ENCODE results near the gene WNT7B. TPM values are rescaled to one million over a fixed set of nuclear protein-coding genes. Genes with fewer than 3 reads are reported as not detected.

The WNT7B gene
- total and polyA plus RNA-seq, 10 of the 15 experiments (the other 5 are each of a cell fraction or from before 2014, with no cell fraction given): 0.12 TPM; not detected in 9

- ChIA-PET RAD21 (ENCODE audit: unreplicated experiment) (no interaction called here), CTCF (interaction anchor here (0.6 kb wide), 1 partner anchor 260 kb away, joined by 4 read pairs; no protein-coding TSS in a partner anchor), POLR2A (no interaction called here), SMC1A (ENCODE audit: uncharacterized antibody, unreplicated experiment) (no interaction called here)
- H3K9me3 ChIP-seq (replicated peaks; ENCODE audit: control insufficient read depth, insufficient read depth, low read length): no peaks in the 10 kb centered on the region
- H3K4me1 ChIP-seq (ENCODE audit: control insufficient read depth, insufficient read depth, low read length): no peaks in the 10 kb centered on the region
- H3K36me3 ChIP-seq (ENCODE audit: control insufficient read depth in 2 of 2, insufficient read depth in 2 of 2, low read length in 1 of 2): no peaks in the 10 kb centered on the region
- no peak overlapping the region for H2AFZ ChIP-seq (ENCODE audit: control insufficient read depth, low read depth, low read length)
- no peak overlapping the region for H3K27ac ChIP-seq (ENCODE audit: control insufficient read depth, insufficient read depth)
- no peak overlapping the region for H3K9ac ChIP-seq (ENCODE audit: control insufficient read depth, insufficient read depth, low read length)
- intact Hi-C loops (cut with micrococcal nuclease; ENCODE audit: unreplicated experiment): no loop called here
- ATAC-seq (no peak), DNase-seq (ENCODE audit: low read depth, low spot score) (no peak), FAIRE-seq (no peak)
- TF ChIP-seq SMC3 (IDR thresholded peaks at IDR 0.05; ENCODE audit: borderline replicate concordance, low read length) (no peak), HCFC1 (IDR thresholded peaks at IDR 0.05; ENCODE audit: low read length) (no peak), TAF1 (IDR thresholded peaks at IDR 0.05; ENCODE audit: borderline replicate concordance, low read depth, low read length) (no peak)
- no peaks in the 10 kb centered on the region for H4K20me1 ChIP-seq (ENCODE audit: control insufficient read depth, insufficient read depth)
- H3K79me2 ChIP-seq (ENCODE audit: control insufficient read depth, insufficient read depth, low read length): no peaks in the 10 kb centered on the region
- no peaks in the 10 kb centered on the region; a peak in 1 of 4 replicates for H3K27me3 ChIP-seq (replicated peaks in 1 of 2; ENCODE audit: control insufficient read depth in 2 of 2, insufficient read depth in 2 of 2, low read length in 1 of 2)
- in situ Hi-C loops (cut with MboI): no loop called here
- BruUV-seq (replicated peaks): no TSS peak
- H3K4me2 ChIP-seq (ENCODE audit: control insufficient read depth, insufficient read depth): no peak overlapping the region
- 42% methylated on average over 9 of the region's 9 CpGs for WGBS (ENCODE audit: insufficient coverage, insufficient replicate concordance, low lambda C conversion rate, missing lambda C conversion rate)
- H3K4me3 ChIP-seq: no peak overlapping the region
Observed at GRCh38 chr22:45893516-45893915, 83.4 kb downstream of the WNT7B start.

- no peak overlapping the region for H3K27ac ChIP-seq (ENCODE audit: control insufficient read depth, insufficient read depth)
- no peaks in the 10 kb centered on the region for H3K36me3 ChIP-seq (ENCODE audit: control insufficient read depth in 2 of 2, insufficient read depth in 2 of 2, low read length in 1 of 2)
- no peak for FAIRE-seq
- H3K9me3 ChIP-seq (replicated peaks; ENCODE audit: control insufficient read depth, insufficient read depth, low read length): no peaks in the 10 kb centered on the region
- H3K9ac ChIP-seq (ENCODE audit: control insufficient read depth, insufficient read depth, low read length): no peak overlapping the region
- in situ Hi-C loops (cut with MboI) (no loop called here), intact Hi-C loops (cut with micrococcal nuclease; ENCODE audit: unreplicated experiment) (no loop called here)
- no peak for ATAC-seq
- 31% methylated on average over 15 of the region's 16 CpGs for WGBS (ENCODE audit: insufficient coverage, insufficient replicate concordance, low lambda C conversion rate, missing lambda C conversion rate)
- ChIA-PET RAD21 (ENCODE audit: unreplicated experiment) (no interaction called here), SMC1A (ENCODE audit: uncharacterized antibody, unreplicated experiment) (no interaction called here), POLR2A (no interaction called here), CTCF (interaction anchor here (0.6 kb wide), 1 partner anchor 259 kb away, joined by 4 read pairs; no protein-coding TSS in a partner anchor)
- H3K4me1 ChIP-seq (ENCODE audit: control insufficient read depth, insufficient read depth, low read length): no peaks in the 10 kb centered on the region
- H4K20me1 ChIP-seq (ENCODE audit: control insufficient read depth, insufficient read depth): no peaks in the 10 kb centered on the region
- no peak overlapping the region for H3K4me2 ChIP-seq (ENCODE audit: control insufficient read depth, insufficient read depth)
- H3K79me2 ChIP-seq (ENCODE audit: control insufficient read depth, insufficient read depth, low read length): no peaks in the 10 kb centered on the region
- BruUV-seq (replicated peaks): no TSS peak
- no peak overlapping the region for H3K4me3 ChIP-seq
- DNase-seq (ENCODE audit: low read depth, low spot score): no peak
- TF ChIP-seq SMC3 (IDR thresholded peaks at IDR 0.05; ENCODE audit: borderline replicate concordance, low read length): no peak
- no peaks in the 10 kb centered on the region; a peak in 1 of 4 replicates for H3K27me3 ChIP-seq (replicated peaks in 1 of 2; ENCODE audit: control insufficient read depth in 2 of 2, insufficient read depth in 2 of 2, low read length in 1 of 2)
- no peak overlapping the region for H2AFZ ChIP-seq (ENCODE audit: control insufficient read depth, low read depth, low read length)
Observed at GRCh38 chr22:45892681-45893461, 84.1 kb downstream of the WNT7B start.
